ENCODE results near the gene PEX12.

PEX12 gene

GRCh38 chr17:35603674-35604073 is 25.3 kb upstream of the PEX12 start:
- Histone ChIP-seq H3K9me3 (ENCODE audit: control insufficient read depth, insufficient read depth, low read depth, low read length) (no peaks in the 10 kb centered on the region), H3K4me1 (ENCODE audit: control insufficient read depth, insufficient read depth, low read length) (0 out of 2 replicates have a peak, but pooled peaks cover 2% of the 10 kb centered on the region), H3K4me3 (ENCODE audit: low read depth, low read length) (no peak overlapping the region), H3K36me3 (ENCODE audit: control insufficient read depth in 2 of 2, insufficient read depth in 1 of 2, low read length in 2 of 2) (peaks cover 82 to 100% of the 10 kb centered on the region in 2 experiments), H3K27ac (ENCODE audit: extremely low read depth, low read depth, low read length) (no peak overlapping the region)
- ChIA-PET CTCF (interaction anchor here (0.7 to 3.1 kb wide), 3 partner anchors 9 to 144 kb away, joined by 4 to 33 read pairs (median 13); no protein-coding TSS in a partner anchor), POLR2A (interaction anchor here (0.5 kb wide), 1 partner anchor 12 kb away, joined by 3 read pairs; no protein-coding TSS in a partner anchor)
- TF ChIP-seq ZNF280D (tag by site-specific recombination; IDR thresholded peaks at IDR 0.05), result no peak
- no peak for TF ChIP-seq ZNF280C (tag by site-specific recombination; IDR thresholded peaks at IDR 0.05)
- no peak for TF ChIP-seq YY2 (tag by site-specific recombination; IDR thresholded peaks at IDR 0.05)
- TF ChIP-seq ZNF791 (tag by site-specific recombination; IDR thresholded peaks at IDR 0.05), result no peak
- TF ChIP-seq ZNF530 (tag by site-specific recombination; IDR thresholded peaks at IDR 0.05; ENCODE audit: low read depth), result no peak
- TF ChIP-seq ZNF350 (tag by site-specific recombination; IDR thresholded peaks at IDR 0.05), result no peak
- TF ChIP-seq ZSCAN16 (tag by site-specific recombination; IDR thresholded peaks at IDR 0.05), result no peak
- TF ChIP-seq, protein P1, sequence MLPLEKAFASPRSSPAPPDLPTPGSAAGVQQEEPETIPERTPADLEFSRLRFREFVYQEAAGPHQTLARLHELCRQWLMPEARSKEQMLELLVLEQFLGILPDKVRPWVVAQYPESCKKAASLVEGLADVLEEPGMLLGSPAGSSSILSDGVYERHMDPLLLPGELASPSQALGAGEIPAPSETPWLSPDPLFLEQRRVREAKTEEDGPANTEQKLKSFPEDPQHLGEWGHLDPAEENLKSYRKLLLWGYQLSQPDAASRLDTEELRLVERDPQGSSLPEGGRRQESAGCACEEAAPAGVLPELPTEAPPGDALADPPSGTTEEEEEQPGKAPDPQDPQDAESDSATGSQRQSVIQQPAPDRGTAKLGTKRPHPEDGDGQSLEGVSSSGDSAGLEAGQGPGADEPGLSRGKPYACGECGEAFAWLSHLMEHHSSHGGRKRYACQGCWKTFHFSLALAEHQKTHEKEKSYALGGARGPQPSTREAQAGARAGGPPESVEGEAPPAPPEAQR (tag by site-specific recombination; IDR thresholded peaks at IDR 0.05), result no peak
- TF ChIP-seq ZNF155 (tag by site-specific recombination; IDR thresholded peaks at IDR 0.05), result no peak
- no peak for TF ChIP-seq ZFHX2 (tag by site-specific recombination; conservative IDR thresholded peaks at IDR 0.05)
- TF ChIP-seq ZNF843 (tag by site-specific recombination; IDR thresholded peaks at IDR 0.05), result no peak
- TF ChIP-seq GLI4 (tag by site-specific recombination; IDR thresholded peaks at IDR 0.05), result no peak
- TF ChIP-seq ZNF184 (tag by site-specific recombination; IDR thresholded peaks at IDR 0.05), result no peak
- no peak for TF ChIP-seq ZNF768 (tag by site-specific recombination; IDR thresholded peaks at IDR 0.05)
- no peak for TF ChIP-seq ZNF404 (tag by site-specific recombination; IDR thresholded peaks at IDR 0.05)
- TF ChIP-seq, protein P2, sequence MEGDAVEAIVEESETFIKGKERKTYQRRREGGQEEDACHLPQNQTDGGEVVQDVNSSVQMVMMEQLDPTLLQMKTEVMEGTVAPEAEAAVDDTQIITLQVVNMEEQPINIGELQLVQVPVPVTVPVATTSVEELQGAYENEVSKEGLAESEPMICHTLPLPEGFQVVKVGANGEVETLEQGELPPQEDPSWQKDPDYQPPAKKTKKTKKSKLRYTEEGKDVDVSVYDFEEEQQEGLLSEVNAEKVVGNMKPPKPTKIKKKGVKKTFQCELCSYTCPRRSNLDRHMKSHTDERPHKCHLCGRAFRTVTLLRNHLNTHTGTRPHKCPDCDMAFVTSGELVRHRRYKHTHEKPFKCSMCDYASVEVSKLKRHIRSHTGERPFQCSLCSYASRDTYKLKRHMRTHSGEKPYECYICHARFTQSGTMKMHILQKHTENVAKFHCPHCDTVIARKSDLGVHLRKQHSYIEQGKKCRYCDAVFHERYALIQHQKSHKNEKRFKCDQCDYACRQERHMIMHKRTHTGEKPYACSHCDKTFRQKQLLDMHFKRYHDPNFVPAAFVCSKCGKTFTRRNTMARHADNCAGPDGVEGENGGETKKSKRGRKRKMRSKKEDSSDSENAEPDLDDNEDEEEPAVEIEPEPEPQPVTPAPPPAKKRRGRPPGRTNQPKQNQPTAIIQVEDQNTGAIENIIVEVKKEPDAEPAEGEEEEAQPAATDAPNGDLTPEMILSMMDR (tag by site-specific recombination; IDR thresholded peaks at IDR 0.05), result no peak

GRCh38 chr17:35597604-35598003 is 19.2 kb upstream of the PEX12 start:
- ChIA-PET POLR2A (no interaction called here), CTCF (interaction anchor here (0.6 to 2.6 kb wide), 3 partner anchors 16 to 283 kb away, joined by 3 to 10 read pairs (median 4); partner anchors contain the start of gene CCL5)
- TF ChIP-seq ZNF239 (tag by site-specific recombination; IDR thresholded peaks at IDR 0.05) (no peak), TSHZ1 (tag by site-specific recombination; IDR thresholded peaks at IDR 0.05; ENCODE audit: borderline replicate concordance) (no peak), ZNF37A (tag by site-specific recombination; IDR thresholded peaks at IDR 0.05) (no peak), ZNF146 (tag by site-specific recombination; IDR thresholded peaks at IDR 0.05) (no peak), ZBTB48 (tag by site-specific recombination; IDR thresholded peaks at IDR 0.05) (no peak)
- Histone ChIP-seq H3K36me3 (ENCODE audit: control insufficient read depth in 2 of 2, insufficient read depth in 1 of 2, low read length in 2 of 2) (peaks cover 68 to 86% of the 10 kb centered on the region in 2 experiments), H3K4me1 (ENCODE audit: control insufficient read depth, insufficient read depth, low read length) (0 out of 2 replicates have a peak, but pooled peaks cover 2% of the 10 kb centered on the region), H3K9me3 (ENCODE audit: control insufficient read depth, insufficient read depth, low read depth, low read length) (no peaks in the 10 kb centered on the region), H3K4me3 (ENCODE audit: low read depth, low read length) (no peak overlapping the region), H3K27ac (ENCODE audit: extremely low read depth, low read depth, low read length) (no peak overlapping the region)
